Neural cell (in vitro differentiated cells): Measurements from ENCODE around the gene FAM110A.

Experiments used
- EP300 ChIP-seq: fragments of 450-650 bp; conservative IDR thresholded peaks from 2 replicates; pipeline ENCODE4 v1.6.1; 2014; ENCODE audit warnings: antibody characterized with exemption, mild to moderate bottlenecking, moderate library complexity; ENCODE audit not compliant: poor library complexity, severe bottlenecking
- EZH2 ChIP-seq: fragments of 200-600, 300-800 bp; shearing (Covaris generic), sonication (generic); IDR thresholded peaks from 2 replicates; pipeline ENCODE4 v1.6.1; 2014; ENCODE audit warnings: antibody characterized with exemption, low read length, borderline replicate concordance, mild to moderate bottlenecking; ENCODE audit not compliant: insufficient read depth, poor library complexity, severe bottlenecking
- POLR2AphosphoS5 ChIP-seq: IDR thresholded peaks from 2 replicates; pipeline ENCODE4 v1.6.1; 2012
- TF ChIP-seq, protein P1 (sequence below): fragments of 450-650 bp; IDR thresholded peaks from 2 replicates; pipeline ENCODE4 v1.5.1; 2014; ENCODE audit warnings: antibody characterized with exemption, mild to moderate bottlenecking, moderate library complexity; ENCODE audit not compliant: poor library complexity, severe bottlenecking

DNA sequence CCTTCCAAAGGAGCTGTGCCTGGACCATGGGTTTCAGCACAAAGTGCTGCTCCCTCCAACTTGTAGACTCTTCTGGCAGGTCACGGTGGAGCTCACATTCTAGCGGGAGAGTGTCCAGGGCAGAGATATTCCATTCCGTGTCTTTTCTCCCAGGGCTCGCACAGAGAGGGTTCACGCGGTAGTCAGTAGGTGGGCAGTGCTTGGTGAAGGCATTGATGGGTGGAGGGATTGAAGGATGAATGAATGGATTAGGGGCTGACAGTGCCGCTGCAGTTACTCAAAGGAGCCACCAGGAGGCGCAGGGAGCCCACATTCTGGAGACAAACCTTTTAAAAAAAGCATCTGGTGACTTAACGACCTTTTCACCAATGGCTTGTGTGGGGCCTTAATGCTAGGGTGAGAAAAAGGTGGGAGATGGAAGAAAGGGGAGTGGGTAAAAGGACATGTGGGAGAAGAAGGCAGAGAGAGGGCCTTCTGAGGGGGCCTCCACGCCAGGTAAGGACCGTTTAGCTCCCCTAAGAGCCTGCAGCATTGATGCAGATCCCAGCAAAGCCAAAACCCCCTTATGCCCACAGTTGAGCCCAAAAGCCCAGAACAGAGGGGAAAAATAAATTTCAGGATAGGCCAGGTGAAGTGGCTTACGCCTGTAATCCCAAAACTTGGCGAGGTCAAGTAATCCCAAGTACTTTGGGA, 17.5 kb upstream of the FAM110A start:
- TF ChIP-seq, protein P1, sequence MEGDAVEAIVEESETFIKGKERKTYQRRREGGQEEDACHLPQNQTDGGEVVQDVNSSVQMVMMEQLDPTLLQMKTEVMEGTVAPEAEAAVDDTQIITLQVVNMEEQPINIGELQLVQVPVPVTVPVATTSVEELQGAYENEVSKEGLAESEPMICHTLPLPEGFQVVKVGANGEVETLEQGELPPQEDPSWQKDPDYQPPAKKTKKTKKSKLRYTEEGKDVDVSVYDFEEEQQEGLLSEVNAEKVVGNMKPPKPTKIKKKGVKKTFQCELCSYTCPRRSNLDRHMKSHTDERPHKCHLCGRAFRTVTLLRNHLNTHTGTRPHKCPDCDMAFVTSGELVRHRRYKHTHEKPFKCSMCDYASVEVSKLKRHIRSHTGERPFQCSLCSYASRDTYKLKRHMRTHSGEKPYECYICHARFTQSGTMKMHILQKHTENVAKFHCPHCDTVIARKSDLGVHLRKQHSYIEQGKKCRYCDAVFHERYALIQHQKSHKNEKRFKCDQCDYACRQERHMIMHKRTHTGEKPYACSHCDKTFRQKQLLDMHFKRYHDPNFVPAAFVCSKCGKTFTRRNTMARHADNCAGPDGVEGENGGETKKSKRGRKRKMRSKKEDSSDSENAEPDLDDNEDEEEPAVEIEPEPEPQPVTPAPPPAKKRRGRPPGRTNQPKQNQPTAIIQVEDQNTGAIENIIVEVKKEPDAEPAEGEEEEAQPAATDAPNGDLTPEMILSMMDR: peak; percentile 97
- TF ChIP-seq EP300 (no peak), EZH2 (no peak), POLR2AphosphoS5 (no peak)
